Keratinocyte (primary cell): Measurements from ENCODE around the gene ADD2. TPM values are rescaled to one million over a fixed set of nuclear protein-coding genes. Genes with fewer than 3 reads are reported as not detected.
A peak's percentile ranks its signal among the peaks of the same experiment; 100 is the strongest.

Experiments used
- DNase-seq: peaks from one replicate; pipeline ENCODE4 v3.0.0-alpha.2; 2011; ENCODE audit warnings: low read depth, missing footprints, low spot score
- FAIRE-seq: peaks from 2 replicates; lab custom pipeline; 2011; peaks lifted over from hg19 to GRCh38; lab: Jason Lieb, UNC
- H2AFZ ChIP-seq: 2 replicates; pipeline ENCODE4 v1.6.0; 2012; ENCODE audit warnings: low read length, control low read depth, inconsistent platforms; ENCODE audit not compliant: control insufficient read depth
- H3K27ac ChIP-seq: 2 replicates; pipeline ENCODE4 v1.5.1; 2011; ENCODE audit warnings: low read length; ENCODE audit not compliant: control insufficient read depth, insufficient read depth
- H3K27me3 ChIP-seq: 3 replicates; pipeline ENCODE4 v1.6.0; 2011; ENCODE audit warnings: low read length; ENCODE audit not compliant: control insufficient read depth, insufficient read depth; ENCODE audit errors: extremely low read depth
- H3K36me3 ChIP-seq, 2 experiments: 2 replicates in 1 of 2; 3 replicates in 1 of 2; pipeline ENCODE4 v1.5.1; 2011; ENCODE audit warnings: low read length in 2 of 2, mild to moderate bottlenecking in 1 of 2; ENCODE audit not compliant: control insufficient read depth in 2 of 2, insufficient read depth in 2 of 2; ENCODE audit errors: extremely low read depth in 1 of 2
- H3K4me1 ChIP-seq: 3 replicates; pipeline ENCODE4 v1.5.1; 2011; ENCODE audit warnings: low read length; ENCODE audit not compliant: control insufficient read depth, insufficient read depth; ENCODE audit errors: extremely low read depth
- H3K4me2 ChIP-seq: 3 replicates; pipeline ENCODE4 v1.6.0; 2011; ENCODE audit warnings: low read depth, low read length; ENCODE audit not compliant: control insufficient read depth, insufficient read depth; ENCODE audit errors: extremely low read depth
- H3K4me3 ChIP-seq, 3 experiments: fragments of 200-600 bp in 1 of 3; sonication (generic) in 1 of 3; 2 replicates in 2 of 3; 3 replicates in 1 of 3; pipeline ENCODE4 v1.5.1; 2011 to 2016; ENCODE audit warnings: low read length in 3 of 3, mild to moderate bottlenecking in 3 of 3, control low read depth in 2 of 3, inconsistent platforms in 1 of 3, low read depth in 1 of 3, mixed read lengths in 1 of 3, mixed run types in 1 of 3, moderate library complexity in 1 of 3; ENCODE audit not compliant: control insufficient read depth in 2 of 3, insufficient read depth in 2 of 3; ENCODE audit errors: extremely low read depth in 1 of 3
- H3K79me2 ChIP-seq: 2 replicates; pipeline ENCODE4 v1.6.0; 2012; ENCODE audit warnings: low read length; ENCODE audit not compliant: control insufficient read depth, insufficient read depth
- H3K9ac ChIP-seq: 3 replicates; pipeline ENCODE4 v1.6.0; 2011; ENCODE audit warnings: low read length; ENCODE audit not compliant: control insufficient read depth, insufficient read depth; ENCODE audit errors: extremely low read depth
- H3K9me1 ChIP-seq: 3 replicates; pipeline ENCODE4 v1.6.0; 2011; ENCODE audit warnings: low read length; ENCODE audit not compliant: control insufficient read depth, insufficient read depth; ENCODE audit errors: extremely low read depth
- H3K9me3 ChIP-seq: 2 replicates; pipeline ENCODE4 v1.5.1; 2012; ENCODE audit warnings: low read depth, low read length; ENCODE audit not compliant: control insufficient read depth
- H4K20me1 ChIP-seq: 3 replicates; pipeline ENCODE4 v1.6.0; 2011; ENCODE audit warnings: low read length; ENCODE audit not compliant: control insufficient read depth, insufficient read depth; ENCODE audit errors: extremely low read depth
- CTCF ChIP-seq, 3 experiments: IDR thresholded peaks in 1 of 3; conservative IDR thresholded peaks in 1 of 3; optimal IDR thresholded peaks in 1 of 3; 2 replicates in 2 of 3; 3 replicates in 1 of 3; pipeline versions ENCODE3 to v1.5.1; 2011; ENCODE audit warnings: low read length in 3 of 3, mild to moderate bottlenecking in 3 of 3, moderate library complexity in 2 of 3, control low read depth in 1 of 3, inconsistent platforms in 1 of 3; ENCODE audit not compliant: insufficient read depth in 2 of 3; ENCODE audit errors: extremely low read depth in 1 of 3
- EZH2 ChIP-seq: IDR thresholded peaks from one replicate; pipeline ENCODE4 v1.6.1; 2012; ENCODE audit warnings: inconsistent platforms, mild to moderate bottlenecking, low read length, moderate library complexity
- dilution Hi-C: fragments of 300-500 bp; cut with MboI; formaldehyde crosslinking; loops from one replicate; pipeline ENCODE4 v1.7.0; 2020; ENCODE audit warnings: low sequenced_read_pairs; ENCODE audit not compliant: extremely low pct_ligation_motif_present
- polyA plus RNA-seq, 5 experiments: library from polyadenylated mRNA; depleted of rRNA in 3 of 5; stranded (reverse) in 3 of 5; stranded (forward) in 1 of 5; unstranded in 1 of 5; fragments of >200 nt; gene quantifications; 1 replicate in 1 of 5; 2 replicates in 3 of 5; 3 replicates in 1 of 5; pipeline versions ENCODE4 v1.2.1 to v1.2.3, GENCODE V29; 2011 to 2012; ENCODE audit warnings: missing spikeins in 2 of 5, low read depth in 1 of 5, low replicate concordance in 1 of 5

The ADD2 gene
- polyA plus RNA-seq, 1 donor (not counting 4 experiments of a cell fraction or from before 2014, with no cell fraction given): 0.05 TPM

DNA sequence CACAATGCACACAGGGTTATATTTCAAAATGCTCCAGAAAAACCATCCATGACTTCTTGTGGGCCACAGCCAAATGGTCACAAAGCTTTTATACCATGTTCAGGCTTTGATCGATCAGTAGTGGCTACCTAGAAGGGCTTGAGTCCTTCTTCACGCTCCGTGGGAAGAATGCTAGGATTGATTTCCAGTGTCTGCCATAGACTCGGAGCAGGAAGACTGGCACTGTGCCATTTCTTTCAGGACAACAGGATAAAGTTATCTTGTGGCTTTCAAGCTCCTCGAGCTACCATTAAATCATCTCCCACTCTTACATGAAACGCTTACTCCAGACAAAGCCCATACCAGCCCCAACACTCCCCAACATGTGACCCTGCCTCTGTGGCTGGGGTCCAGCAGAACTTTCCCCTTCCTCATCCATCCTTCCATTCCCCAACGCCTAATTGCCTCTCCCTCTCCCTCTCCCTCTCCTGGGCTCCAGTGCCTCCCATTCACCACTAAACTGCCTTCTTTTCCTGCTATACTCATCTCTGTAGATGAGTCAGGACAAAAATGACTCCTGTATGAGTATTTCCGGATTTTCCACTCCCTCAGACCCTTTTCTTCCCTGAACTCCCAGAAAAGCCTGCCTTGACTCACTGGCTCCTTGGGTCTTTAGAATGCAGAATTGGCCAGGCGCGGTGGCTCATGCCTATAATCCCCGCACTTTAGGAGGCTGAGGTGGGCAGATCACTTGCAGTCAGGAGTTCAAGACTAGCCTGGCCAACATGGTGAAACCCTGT is 40.9 kb downstream of the ADD2 start:
- FAIRE-seq: peak; percentile 88
- H2AFZ ChIP-seq: no peak overlapping the region
- no peaks in the 10 kb centered on the region for H3K36me3 ChIP-seq
- H3K4me3 ChIP-seq: no peak overlapping the region
- H3K4me1 ChIP-seq: peaks cover 6% of the 10 kb centered on the region
- peak; percentile 38 for DNase-seq
- dilution Hi-C loops: no loop called here
- no peak overlapping the region for H3K27ac ChIP-seq
- H3K79me2 ChIP-seq: no peaks in the 10 kb centered on the region
- H3K27me3 ChIP-seq: peaks cover 2% of the 10 kb centered on the region
- no peaks in the 10 kb centered on the region for H4K20me1 ChIP-seq
- H3K9ac ChIP-seq: no peak overlapping the region
- no peaks in the 10 kb centered on the region for H3K9me3 ChIP-seq
- TF ChIP-seq EZH2 (no peak), CTCF (optimal IDR thresholded peaks at IDR 0.05 in 1 of 3, IDR thresholded peaks at IDR 0.05 in 1 of 3, conservative IDR thresholded peaks at IDR 0.05 in 1 of 3; ENCODE audit: extremely low read depth in 1 of 3, insufficient read depth in 2 of 3, low read length in 3 of 3) (no peak)
- H3K9me1 ChIP-seq: no peaks in the 10 kb centered on the region
- H3K4me2 ChIP-seq: peak overlapping the region; percentile 7

DNA sequence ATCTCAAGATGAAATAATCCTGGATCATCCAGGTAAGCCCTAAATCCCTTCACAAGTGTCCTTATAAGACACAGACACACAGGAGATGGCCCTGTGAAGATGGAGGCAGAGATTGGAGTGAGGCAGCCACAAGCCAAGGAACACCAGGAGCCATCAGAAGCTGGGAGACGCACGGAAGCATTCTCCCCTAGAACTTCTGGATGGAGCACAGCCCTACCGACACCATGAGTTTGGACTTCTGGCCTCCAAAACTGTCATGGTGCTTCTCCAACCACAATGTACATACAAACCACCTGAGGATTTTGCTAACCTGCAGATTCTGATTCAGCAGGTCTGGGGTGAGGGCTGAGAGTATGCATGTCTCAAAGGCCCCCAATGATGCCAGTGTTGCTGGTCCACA is 42.5 kb downstream of the ADD2 start:
- H3K79me2 ChIP-seq: no peaks in the 10 kb centered on the region
- TF ChIP-seq EZH2 (no peak), CTCF (optimal IDR thresholded peaks at IDR 0.05 in 1 of 3, IDR thresholded peaks at IDR 0.05 in 1 of 3, conservative IDR thresholded peaks at IDR 0.05 in 1 of 3; ENCODE audit: extremely low read depth in 1 of 3, insufficient read depth in 2 of 3, low read length in 3 of 3) (no peak)
- H3K27me3 ChIP-seq: no peaks in the 10 kb centered on the region
- dilution Hi-C loops: no loop called here
- FAIRE-seq (no peak), DNase-seq (no peak)
- H4K20me1 ChIP-seq: no peaks in the 10 kb centered on the region
- H3K36me3 ChIP-seq: no peaks in the 10 kb centered on the region
- H3K27ac ChIP-seq: no peak overlapping the region
- H3K4me3 ChIP-seq: no peak overlapping the region
- no peak overlapping the region for H3K9ac ChIP-seq
- no peaks in the 10 kb centered on the region for H3K9me1 ChIP-seq
- H3K4me1 ChIP-seq: peaks cover 6% of the 10 kb centered on the region
- no peak overlapping the region for H2AFZ ChIP-seq
- H3K4me2 ChIP-seq: no peak overlapping the region
- no peaks in the 10 kb centered on the region for H3K9me3 ChIP-seq
